Liver (tissue), 3 donors: ENCODE results near the gene FAM83D.

Experiments
- EGR1 ChIP-seq, 2 donors: IDR thresholded peaks; 2 replicates each; pipeline ENCODE4 v1.6.1; 2016 to 2018; ENCODE audit warnings: antibody characterized with exemption in 2 of 2, low read depth in 2 of 2
- GABPA ChIP-seq, 2 donors: IDR thresholded peaks in 1 of 2; conservative IDR thresholded peaks in 1 of 2; 2 replicates each; pipeline ENCODE4 v1.6.1; 2016; ENCODE audit warnings: antibody characterized with exemption in 2 of 2, mild to moderate bottlenecking in 1 of 2, moderate library complexity in 1 of 2
- JUND ChIP-seq, 2 donors: IDR thresholded peaks; 2 replicates each; pipeline ENCODE4 v1.6.1; 2016; ENCODE audit warnings: antibody characterized with exemption in 2 of 2
- NR2F2 ChIP-seq: IDR thresholded peaks from 2 replicates; pipeline ENCODE4 v1.6.1; 2016; ENCODE audit warnings: antibody characterized with exemption
- RAD21 ChIP-seq, 2 donors: IDR thresholded peaks; 2 replicates each; pipeline ENCODE4 v1.6.1; 2016; ENCODE audit warnings: antibody characterized with exemption in 2 of 2, mild to moderate bottlenecking in 2 of 2
- YY1 ChIP-seq: IDR thresholded peaks from 2 replicates; pipeline ENCODE4 v1.6.1; 2016; ENCODE audit warnings: antibody characterized with exemption, mild to moderate bottlenecking
- TF ChIP-seq, protein P1 (sequence below): fragments of 150-350 bp; IDR thresholded peaks from 2 replicates; pipeline ENCODE4 v1.5.1; 2017; ENCODE audit warnings: improper control_type of control experiment, low read depth, low read length; ENCODE audit not compliant: missing input control
- TF ChIP-seq, protein P2 (sequence below): IDR thresholded peaks from 2 replicates; pipeline ENCODE4 v1.6.1; 2016; ENCODE audit warnings: antibody characterized with exemption, mild to moderate bottlenecking
- TF ChIP-seq, protein P3 (sequence below): IDR thresholded peaks from 2 replicates; pipeline ENCODE4 v1.6.1; 2016; ENCODE audit warnings: antibody characterized with exemption
- TF ChIP-seq, protein P4 (sequence below): IDR thresholded peaks from 2 replicates; pipeline ENCODE4 v1.6.1; 2016; ENCODE audit warnings: antibody characterized with exemption
- TF ChIP-seq, protein P5 (sequence below): IDR thresholded peaks from 2 replicates; pipeline ENCODE4 v1.6.1; 2016; ENCODE audit warnings: antibody characterized with exemption
- donor health status: healthy.
- donor health status: healthy.

DNA sequence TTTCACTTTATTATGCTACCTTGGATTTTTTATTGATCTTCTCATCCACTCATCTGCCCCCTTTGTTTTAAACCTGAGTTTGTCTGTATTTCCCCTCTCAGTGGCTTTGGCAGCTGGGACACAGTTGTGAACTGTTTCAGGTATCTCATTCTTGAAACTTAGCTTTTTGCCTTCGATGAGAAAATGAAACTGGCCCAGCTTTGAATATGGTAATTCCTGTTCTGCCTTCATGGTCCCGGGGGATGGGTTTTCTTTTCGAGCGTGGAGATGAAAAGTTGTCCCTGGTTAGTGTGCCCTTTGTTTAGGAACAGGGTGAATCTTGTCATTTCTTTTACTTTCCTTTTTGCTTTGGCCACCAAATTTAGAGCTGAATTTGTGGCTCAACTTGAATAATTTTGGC, 61.6 kb downstream of the FAM83D start:
- TF ChIP-seq, protein P1, sequence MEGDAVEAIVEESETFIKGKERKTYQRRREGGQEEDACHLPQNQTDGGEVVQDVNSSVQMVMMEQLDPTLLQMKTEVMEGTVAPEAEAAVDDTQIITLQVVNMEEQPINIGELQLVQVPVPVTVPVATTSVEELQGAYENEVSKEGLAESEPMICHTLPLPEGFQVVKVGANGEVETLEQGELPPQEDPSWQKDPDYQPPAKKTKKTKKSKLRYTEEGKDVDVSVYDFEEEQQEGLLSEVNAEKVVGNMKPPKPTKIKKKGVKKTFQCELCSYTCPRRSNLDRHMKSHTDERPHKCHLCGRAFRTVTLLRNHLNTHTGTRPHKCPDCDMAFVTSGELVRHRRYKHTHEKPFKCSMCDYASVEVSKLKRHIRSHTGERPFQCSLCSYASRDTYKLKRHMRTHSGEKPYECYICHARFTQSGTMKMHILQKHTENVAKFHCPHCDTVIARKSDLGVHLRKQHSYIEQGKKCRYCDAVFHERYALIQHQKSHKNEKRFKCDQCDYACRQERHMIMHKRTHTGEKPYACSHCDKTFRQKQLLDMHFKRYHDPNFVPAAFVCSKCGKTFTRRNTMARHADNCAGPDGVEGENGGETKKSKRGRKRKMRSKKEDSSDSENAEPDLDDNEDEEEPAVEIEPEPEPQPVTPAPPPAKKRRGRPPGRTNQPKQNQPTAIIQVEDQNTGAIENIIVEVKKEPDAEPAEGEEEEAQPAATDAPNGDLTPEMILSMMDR: no peak
- TF ChIP-seq RAD21 (IDR thresholded peaks at IDR 0.05): no peak
- no peak for TF ChIP-seq JUND (IDR thresholded peaks at IDR 0.05)
- TF ChIP-seq NR2F2: no peak
- TF ChIP-seq, protein P2, sequence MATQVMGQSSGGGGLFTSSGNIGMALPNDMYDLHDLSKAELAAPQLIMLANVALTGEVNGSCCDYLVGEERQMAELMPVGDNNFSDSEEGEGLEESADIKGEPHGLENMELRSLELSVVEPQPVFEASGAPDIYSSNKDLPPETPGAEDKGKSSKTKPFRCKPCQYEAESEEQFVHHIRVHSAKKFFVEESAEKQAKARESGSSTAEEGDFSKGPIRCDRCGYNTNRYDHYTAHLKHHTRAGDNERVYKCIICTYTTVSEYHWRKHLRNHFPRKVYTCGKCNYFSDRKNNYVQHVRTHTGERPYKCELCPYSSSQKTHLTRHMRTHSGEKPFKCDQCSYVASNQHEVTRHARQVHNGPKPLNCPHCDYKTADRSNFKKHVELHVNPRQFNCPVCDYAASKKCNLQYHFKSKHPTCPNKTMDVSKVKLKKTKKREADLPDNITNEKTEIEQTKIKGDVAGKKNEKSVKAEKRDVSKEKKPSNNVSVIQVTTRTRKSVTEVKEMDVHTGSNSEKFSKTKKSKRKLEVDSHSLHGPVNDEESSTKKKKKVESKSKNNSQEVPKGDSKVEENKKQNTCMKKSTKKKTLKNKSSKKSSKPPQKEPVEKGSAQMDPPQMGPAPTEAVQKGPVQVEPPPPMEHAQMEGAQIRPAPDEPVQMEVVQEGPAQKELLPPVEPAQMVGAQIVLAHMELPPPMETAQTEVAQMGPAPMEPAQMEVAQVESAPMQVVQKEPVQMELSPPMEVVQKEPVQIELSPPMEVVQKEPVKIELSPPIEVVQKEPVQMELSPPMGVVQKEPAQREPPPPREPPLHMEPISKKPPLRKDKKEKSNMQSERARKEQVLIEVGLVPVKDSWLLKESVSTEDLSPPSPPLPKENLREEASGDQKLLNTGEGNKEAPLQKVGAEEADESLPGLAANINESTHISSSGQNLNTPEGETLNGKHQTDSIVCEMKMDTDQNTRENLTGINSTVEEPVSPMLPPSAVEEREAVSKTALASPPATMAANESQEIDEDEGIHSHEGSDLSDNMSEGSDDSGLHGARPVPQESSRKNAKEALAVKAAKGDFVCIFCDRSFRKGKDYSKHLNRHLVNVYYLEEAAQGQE: no peak
- TF ChIP-seq, protein P3, sequence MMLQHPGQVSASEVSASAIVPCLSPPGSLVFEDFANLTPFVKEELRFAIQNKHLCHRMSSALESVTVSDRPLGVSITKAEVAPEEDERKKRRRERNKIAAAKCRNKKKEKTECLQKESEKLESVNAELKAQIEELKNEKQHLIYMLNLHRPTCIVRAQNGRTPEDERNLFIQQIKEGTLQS: no peak
- TF ChIP-seq, protein P4, sequence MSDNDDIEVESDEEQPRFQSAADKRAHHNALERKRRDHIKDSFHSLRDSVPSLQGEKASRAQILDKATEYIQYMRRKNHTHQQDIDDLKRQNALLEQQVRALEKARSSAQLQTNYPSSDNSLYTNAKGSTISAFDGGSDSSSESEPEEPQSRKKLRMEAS: no peak
- TF ChIP-seq, protein P5, sequence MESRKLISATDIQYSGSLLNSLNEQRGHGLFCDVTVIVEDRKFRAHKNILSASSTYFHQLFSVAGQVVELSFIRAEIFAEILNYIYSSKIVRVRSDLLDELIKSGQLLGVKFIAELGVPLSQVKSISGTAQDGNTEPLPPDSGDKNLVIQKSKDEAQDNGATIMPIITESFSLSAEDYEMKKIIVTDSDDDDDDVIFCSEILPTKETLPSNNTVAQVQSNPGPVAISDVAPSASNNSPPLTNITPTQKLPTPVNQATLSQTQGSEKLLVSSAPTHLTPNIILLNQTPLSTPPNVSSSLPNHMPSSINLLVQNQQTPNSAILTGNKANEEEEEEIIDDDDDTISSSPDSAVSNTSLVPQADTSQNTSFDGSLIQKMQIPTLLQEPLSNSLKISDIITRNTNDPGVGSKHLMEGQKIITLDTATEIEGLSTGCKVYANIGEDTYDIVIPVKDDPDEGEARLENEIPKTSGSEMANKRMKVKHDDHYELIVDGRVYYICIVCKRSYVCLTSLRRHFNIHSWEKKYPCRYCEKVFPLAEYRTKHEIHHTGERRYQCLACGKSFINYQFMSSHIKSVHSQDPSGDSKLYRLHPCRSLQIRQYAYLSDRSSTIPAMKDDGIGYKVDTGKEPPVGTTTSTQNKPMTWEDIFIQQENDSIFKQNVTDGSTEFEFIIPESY: no peak
- no peak for TF ChIP-seq YY1
- TF ChIP-seq EGR1 (IDR thresholded peaks at IDR 0.05; ENCODE audit: low read depth in 2 of 2): no peak
- no peak for TF ChIP-seq GABPA (IDR thresholded peaks at IDR 0.05 in 1 of 2, conservative IDR thresholded peaks at IDR 0.05 in 1 of 2)
